Gastrocnemius medialis (tissue), 4 donors: ENCODE data around the gene ROBO4. TPM values are rescaled to one million over a fixed set of nuclear protein-coding genes. Genes with fewer than 3 reads are reported as not detected.

ENCODE experiments used
- ATAC-seq, 2 donors: fragments of 150-250 bp; one replicate each; pipeline ENCODE4 v1.9.1; 2016
- DNase-seq, 2 donors: peaks; one replicate each; pipeline ENCODE4 v3.0.0-alpha.2; 2019
- H3K27ac ChIP-seq, 4 donors: fragments of 200-600 bp; sonication (generic); 1 replicate in 1 of 4; 2 replicates in 3 of 4; pipeline ENCODE4 v1.5.1; 2016 to 2018; ENCODE audit warnings: mild to moderate bottlenecking in 2 of 4, moderate library complexity in 1 of 4
- H3K27me3 ChIP-seq, 3 donors: fragments of 200-600 bp; sonication (generic) in 2 of 3; 1 replicate in 1 of 3; 2 replicates in 2 of 3; pipeline versions ENCODE4 v1.5.1 to v1.6.0; 2016 to 2019; ENCODE audit warnings: mild to moderate bottlenecking in 1 of 3, moderate library complexity in 1 of 3
- H3K36me3 ChIP-seq, 2 donors: fragments of 200-600 bp; sonication (generic) in 1 of 2; one replicate each; pipeline ENCODE4 v1.5.1; 2017 to 2018
- H3K4me1 ChIP-seq, 2 donors: fragments of 200-600 bp; sonication (generic) in 1 of 2; one replicate each; pipeline ENCODE4 v1.5.1; 2016 to 2017; ENCODE audit warnings: mild to moderate bottlenecking in 2 of 2
- H3K4me3 ChIP-seq, 4 donors: fragments of 200-600 bp; sonication (generic) in 3 of 4; 1 replicate in 1 of 4; 2 replicates in 3 of 4; pipeline ENCODE4 v1.5.1; 2016 to 2019; ENCODE audit warnings: mild to moderate bottlenecking in 2 of 4
- H3K9me3 ChIP-seq, 3 donors: fragments of 200-600 bp; sonication (generic) in 2 of 3; 1 replicate in 1 of 3; 2 replicates in 2 of 3; pipeline ENCODE4 v1.5.1; 2016 to 2019
- POLR2A ChIP-seq, 2 donors: fragments of 450-650 bp; IDR thresholded peaks; one replicate each; pipeline ENCODE4 v1.6.1; 2017; ENCODE audit warnings: antibody characterized with exemption in 2 of 2, mild to moderate bottlenecking in 2 of 2, moderate library complexity in 2 of 2
- in situ Hi-C, 4 donors: fragments of 200-750 bp; cut with MboI; loops; one replicate each; pipeline versions ENCODE4 v1.15.0 to v1.8.0; 2017; ENCODE audit warnings: low sequenced_read_pairs in 4 of 4
- intact Hi-C: fragments of 100-400 bp; cut with DNase I; formaldehyde crosslinking; loops from one replicate; pipeline ENCODE4 v1.15.1; 2023; ENCODE audit warnings: low total_unique reads
- total RNA-seq, 4 donors: library from RNA; depleted of rRNA; stranded (reverse); fragments of >200 nt; gene quantifications; one replicate each; pipeline versions ENCODE4 v1.1.0 to v1.2.3, GENCODE V29; 2016
- TF ChIP-seq, protein P1 (sequence below), 5 experiments: fragments of 450-650 bp in 3 of 5; fragments of 200-600 bp in 2 of 5; sonication (generic) in 2 of 5; IDR thresholded peaks in 4 of 5; conservative IDR thresholded peaks in 1 of 5; 1 replicate in 4 of 5; 2 replicates in 1 of 5; pipeline ENCODE4 v1.5.1; 2016 to 2019; ENCODE audit warnings: antibody characterized with exemption in 5 of 5, mild to moderate bottlenecking in 3 of 5, moderate library complexity in 3 of 5

ROBO4 gene
- total RNA-seq, 4 donors from 2014 or later = 7.6 to 18.7 (median 14.7) TPM

DNA sequence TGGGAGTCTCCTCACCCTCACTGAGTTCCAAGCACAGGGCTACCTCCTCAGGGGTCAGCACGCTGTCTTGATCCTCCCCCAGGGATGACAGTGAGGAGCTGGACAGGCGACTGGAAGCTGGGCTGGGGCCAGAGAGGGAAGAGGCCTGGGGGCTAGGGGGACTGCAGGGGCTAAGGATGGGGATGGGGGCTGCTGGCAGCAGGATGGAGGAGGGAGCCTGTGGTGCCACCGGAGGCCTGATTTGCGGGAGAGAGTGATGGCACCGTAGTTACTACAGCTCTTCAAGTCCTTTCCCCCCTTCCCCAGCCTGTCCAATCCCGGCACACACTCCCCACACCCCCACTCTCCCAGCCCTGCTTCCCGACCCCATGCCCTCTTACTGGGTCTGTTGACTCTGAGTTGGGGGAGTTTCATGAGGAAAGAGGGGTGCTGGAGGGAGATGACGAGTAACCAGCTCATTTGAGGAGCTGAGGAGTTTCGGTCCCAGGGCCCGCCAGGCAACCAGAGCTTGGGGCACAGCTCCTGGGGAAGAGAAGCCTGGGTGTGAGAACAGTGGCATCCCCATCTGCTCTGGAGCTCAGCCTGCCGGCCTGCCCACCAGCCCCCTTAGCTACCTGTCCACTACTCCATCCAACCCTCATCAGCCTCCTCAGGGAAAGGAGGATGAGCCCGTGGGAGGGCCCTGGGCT, 10.5 kb downstream of the ROBO4 start:
- TF ChIP-seq POLR2A (IDR thresholded peaks at IDR 0.05) = no peak
- TF ChIP-seq, protein P1, sequence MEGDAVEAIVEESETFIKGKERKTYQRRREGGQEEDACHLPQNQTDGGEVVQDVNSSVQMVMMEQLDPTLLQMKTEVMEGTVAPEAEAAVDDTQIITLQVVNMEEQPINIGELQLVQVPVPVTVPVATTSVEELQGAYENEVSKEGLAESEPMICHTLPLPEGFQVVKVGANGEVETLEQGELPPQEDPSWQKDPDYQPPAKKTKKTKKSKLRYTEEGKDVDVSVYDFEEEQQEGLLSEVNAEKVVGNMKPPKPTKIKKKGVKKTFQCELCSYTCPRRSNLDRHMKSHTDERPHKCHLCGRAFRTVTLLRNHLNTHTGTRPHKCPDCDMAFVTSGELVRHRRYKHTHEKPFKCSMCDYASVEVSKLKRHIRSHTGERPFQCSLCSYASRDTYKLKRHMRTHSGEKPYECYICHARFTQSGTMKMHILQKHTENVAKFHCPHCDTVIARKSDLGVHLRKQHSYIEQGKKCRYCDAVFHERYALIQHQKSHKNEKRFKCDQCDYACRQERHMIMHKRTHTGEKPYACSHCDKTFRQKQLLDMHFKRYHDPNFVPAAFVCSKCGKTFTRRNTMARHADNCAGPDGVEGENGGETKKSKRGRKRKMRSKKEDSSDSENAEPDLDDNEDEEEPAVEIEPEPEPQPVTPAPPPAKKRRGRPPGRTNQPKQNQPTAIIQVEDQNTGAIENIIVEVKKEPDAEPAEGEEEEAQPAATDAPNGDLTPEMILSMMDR (IDR thresholded peaks at IDR 0.05 in 4 of 5, conservative IDR thresholded peaks at IDR 0.05 in 1 of 5) = no peak
- ATAC-seq = no peak
- intact Hi-C loops = no loop called here
- no peak for DNase-seq
- Histone ChIP-seq H3K4me3 (no peak overlapping the region), H3K27ac (no peak overlapping the region), H3K36me3 (no peaks in the 10 kb centered on the region), H3K9me3 (no peaks in the 10 kb centered on the region), H3K4me1 (peaks cover 27 to 30% of the 10 kb centered on the region in 2 donors), H3K27me3 (no peaks in the 10 kb centered on the region)
- in situ Hi-C loops = no loop called here

DNA sequence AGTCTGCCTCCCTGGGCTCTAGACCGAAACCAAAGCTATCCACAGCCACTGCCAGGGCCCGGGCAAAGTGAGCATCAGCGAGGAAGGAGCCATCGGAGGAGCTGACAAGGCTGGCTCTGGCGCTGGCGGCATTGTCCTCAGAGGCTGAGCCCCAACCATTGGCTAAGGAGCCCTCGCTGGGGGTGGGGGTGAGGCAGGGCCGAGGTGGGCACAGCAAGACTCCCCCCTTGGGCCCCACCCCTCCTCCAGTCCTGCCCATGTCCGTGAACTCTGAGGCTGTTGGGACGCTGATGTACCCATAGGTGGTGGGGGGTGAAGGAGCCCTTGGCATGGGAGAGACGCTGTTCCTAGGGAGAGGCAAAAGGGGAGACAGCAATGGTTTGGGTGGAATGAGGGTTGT, 11.2 kb downstream of the ROBO4 start:
- no peak for DNase-seq
- Histone ChIP-seq H3K36me3 (no peaks in the 10 kb centered on the region), H3K9me3 (no peaks in the 10 kb centered on the region), H3K27ac (no peak overlapping the region), H3K27me3 (no peaks in the 10 kb centered on the region), H3K4me3 (no peak overlapping the region), H3K4me1 (peaks cover 27 to 28% of the 10 kb centered on the region in 2 donors)
- in situ Hi-C loops (no loop called here), intact Hi-C loops (no loop called here)
- no peak for ATAC-seq
- TF ChIP-seq, protein P1 (IDR thresholded peaks at IDR 0.05 in 4 of 5, conservative IDR thresholded peaks at IDR 0.05 in 1 of 5) = no peak
- no peak for TF ChIP-seq POLR2A (IDR thresholded peaks at IDR 0.05)

DNA sequence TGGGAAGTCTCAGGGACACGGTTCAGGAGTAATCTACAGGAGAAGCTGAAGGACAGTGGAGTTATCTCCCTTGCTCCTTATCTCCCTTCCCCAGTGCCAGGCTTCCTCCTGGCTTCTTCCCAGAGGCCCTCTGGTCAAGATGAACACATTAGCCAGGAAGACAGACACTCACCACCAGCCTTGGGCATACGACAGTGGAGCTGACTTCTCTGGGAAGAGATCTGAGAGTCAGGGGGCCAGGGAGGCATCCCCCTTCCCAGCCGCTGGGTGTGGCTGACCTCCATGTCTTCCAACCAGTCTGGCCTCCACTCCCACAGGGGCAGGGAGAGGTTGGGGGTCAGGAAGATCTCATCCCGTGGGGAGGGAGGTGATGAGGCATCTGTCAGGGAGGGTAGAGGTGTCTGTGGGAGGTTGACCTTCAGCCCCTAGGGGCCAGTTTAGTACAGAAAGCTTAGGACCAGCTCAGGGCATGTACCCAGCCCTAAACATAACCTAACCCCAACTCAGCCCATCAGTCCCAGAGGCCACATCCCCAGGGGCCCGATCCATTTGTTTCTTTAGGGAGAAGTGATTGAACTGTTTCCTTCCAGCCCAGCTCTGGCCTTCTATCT, 12.7 kb downstream of the ROBO4 start:
- no peak overlapping the region for H3K27ac ChIP-seq
- ATAC-seq (no peak), DNase-seq (no peak)
- H3K27me3 ChIP-seq = no peaks in the 10 kb centered on the region
- no peak for TF ChIP-seq POLR2A (IDR thresholded peaks at IDR 0.05)
- TF ChIP-seq, protein P1 (IDR thresholded peaks at IDR 0.05 in 4 of 5, conservative IDR thresholded peaks at IDR 0.05 in 1 of 5) = no peak
- no peaks in the 10 kb centered on the region for H3K9me3 ChIP-seq
- no peaks in the 10 kb centered on the region for H3K36me3 ChIP-seq
- peaks cover 16% of the 10 kb centered on the region in 2 donors for H3K4me1 ChIP-seq
- in situ Hi-C loops = no loop called here
- intact Hi-C loops = no loop called here
- H3K4me3 ChIP-seq = no peak overlapping the region

DNA sequence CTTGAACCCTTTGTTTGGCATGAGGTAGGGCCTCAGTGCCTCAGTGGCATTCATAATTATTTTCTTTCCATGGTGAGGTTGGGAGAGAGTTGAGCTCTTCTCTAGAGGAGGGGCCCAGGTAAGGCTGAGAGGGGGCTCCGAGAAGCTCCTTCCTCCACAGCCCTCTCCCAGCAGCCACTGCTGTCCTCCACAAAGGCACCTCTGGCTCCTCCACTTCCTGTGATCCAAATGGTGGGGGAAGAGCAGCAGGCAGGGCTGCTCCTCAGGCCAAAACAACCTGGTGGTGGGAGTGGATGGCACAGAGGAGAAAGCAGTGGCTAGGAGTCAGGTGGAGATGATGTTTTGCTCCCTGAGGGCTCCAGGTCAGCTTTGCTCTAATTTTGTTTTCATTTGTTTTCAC, 13.3 kb downstream of the ROBO4 start:
- Histone ChIP-seq H3K27me3 (no peaks in the 10 kb centered on the region), H3K9me3 (no peaks in the 10 kb centered on the region), H3K27ac (no peak overlapping the region), H3K4me3 (no peak overlapping the region), H3K4me1 (peaks cover 9 to 10% of the 10 kb centered on the region in 2 donors), H3K36me3 (no peaks in the 10 kb centered on the region)
- in situ Hi-C loops (no loop called here), intact Hi-C loops (no loop called here)
- DNase-seq = no peak
- ATAC-seq = no peak
- TF ChIP-seq, protein P1 (IDR thresholded peaks at IDR 0.05 in 4 of 5, conservative IDR thresholded peaks at IDR 0.05 in 1 of 5) = no peak
- TF ChIP-seq POLR2A (IDR thresholded peaks at IDR 0.05) = no peak
